Measurements from ENCODE around the gene SIGLEC15.
A peak's percentile ranks its signal among the peaks of the same experiment; 100 is the strongest.

The SIGLEC15 gene

GRCh38 chr18:45838302-45839070 lies 13.0 kb downstream of the SIGLEC15 start:
- no peak overlapping the region for H3K4me3 ChIP-seq (ENCODE audit: low read depth, low read length)
- no peak for TF ChIP-seq CTCF (IDR thresholded peaks at IDR 0.05; ENCODE audit: low read depth, low read length, missing control alignments)
- no peak for DNase-seq (ENCODE audit: low read depth)

- no peak for DNase-seq (ENCODE audit: low read depth)
- H3K4me3 ChIP-seq (ENCODE audit: low read depth, low read length), result no peak overlapping the region
- peak; percentile 48 for TF ChIP-seq CTCF (IDR thresholded peaks at IDR 0.05; ENCODE audit: low read depth, low read length, missing control alignments)
These were observed 14.2 kb downstream of the SIGLEC15 start for GRCh38 chr18:45839414-45840395.

- TF ChIP-seq CTCF (IDR thresholded peaks at IDR 0.05; ENCODE audit: low read depth, low read length, missing control alignments), result no peak
- no peak overlapping the region for H3K4me3 ChIP-seq (ENCODE audit: low read depth, low read length)
- no peak for DNase-seq (ENCODE audit: low read depth)
These were observed 15.7 kb downstream of the SIGLEC15 start for GRCh38 chr18:45841060-45841764.

- TF ChIP-seq CTCF (IDR thresholded peaks at IDR 0.05; ENCODE audit: low read depth, low read length, missing control alignments), result no peak
- H3K4me3 ChIP-seq (ENCODE audit: low read depth, low read length), result no peak overlapping the region
- DNase-seq (ENCODE audit: low read depth), result no peak
These were observed 16.4 kb downstream of the SIGLEC15 start for GRCh38 chr18:45841765-45842442.

GRCh38 chr18:45843019-45843418 lies 17.5 kb downstream of the SIGLEC15 start:
- no peak for TF ChIP-seq CTCF (IDR thresholded peaks at IDR 0.05; ENCODE audit: low read depth, low read length, missing control alignments)
- no peak overlapping the region for H3K4me3 ChIP-seq (ENCODE audit: low read depth, low read length)
- DNase-seq (ENCODE audit: low read depth), result no peak

GRCh38 chr18:45844938-45845337 lies 19.5 kb downstream of the SIGLEC15 start:
- TF ChIP-seq CTCF (IDR thresholded peaks at IDR 0.05; ENCODE audit: low read depth, low read length, missing control alignments), result no peak
- H3K4me3 ChIP-seq (ENCODE audit: low read depth, low read length), result no peak overlapping the region
- DNase-seq (ENCODE audit: low read depth), result no peak
